AG09319 (cell line): ENCODE measurements around the gene UBE2N.
A peak's percentile ranks its signal among the peaks of the same experiment; 100 is the strongest.
"Not testable (repeated sequence)": the region's sequence is repeated elsewhere in the genome, so short reads cannot be mapped to it uniquely, and the experiment has no call there.

Source experiments
- DNase-seq: peaks from one replicate; pipeline ENCODE4 v3.0.0-alpha.2; 2010; ENCODE audit warnings: low read depth; ENCODE audit errors: extremely low read depth
- TF ChIP-seq, protein P1 (sequence below): IDR thresholded peaks from 2 replicates; pipeline ENCODE4 v1.5.1; 2011; ENCODE audit warnings: low read depth, mild to moderate bottlenecking, inconsistent platforms, low read length, moderate library complexity

The UBE2N gene

DNA sequence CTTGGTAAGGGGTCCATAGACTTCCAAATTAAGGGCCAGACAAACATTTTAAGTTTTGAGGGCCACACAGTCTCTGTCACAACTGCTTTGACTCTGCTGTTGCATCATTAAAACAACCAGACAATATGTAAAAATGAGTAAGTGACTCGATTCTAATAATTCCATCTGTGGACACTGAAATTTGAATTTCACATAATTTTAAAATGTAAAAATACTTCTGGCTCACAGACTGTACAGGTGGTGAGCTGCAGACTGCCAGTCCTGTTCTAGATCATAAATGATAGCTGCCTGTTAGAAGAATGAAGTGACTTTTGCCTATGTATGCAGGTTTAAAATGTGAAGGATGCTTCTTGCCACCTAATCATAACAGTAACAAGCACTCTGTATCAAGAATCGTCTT lies 48.3 kb downstream of the UBE2N start:
- TF ChIP-seq, protein P1, sequence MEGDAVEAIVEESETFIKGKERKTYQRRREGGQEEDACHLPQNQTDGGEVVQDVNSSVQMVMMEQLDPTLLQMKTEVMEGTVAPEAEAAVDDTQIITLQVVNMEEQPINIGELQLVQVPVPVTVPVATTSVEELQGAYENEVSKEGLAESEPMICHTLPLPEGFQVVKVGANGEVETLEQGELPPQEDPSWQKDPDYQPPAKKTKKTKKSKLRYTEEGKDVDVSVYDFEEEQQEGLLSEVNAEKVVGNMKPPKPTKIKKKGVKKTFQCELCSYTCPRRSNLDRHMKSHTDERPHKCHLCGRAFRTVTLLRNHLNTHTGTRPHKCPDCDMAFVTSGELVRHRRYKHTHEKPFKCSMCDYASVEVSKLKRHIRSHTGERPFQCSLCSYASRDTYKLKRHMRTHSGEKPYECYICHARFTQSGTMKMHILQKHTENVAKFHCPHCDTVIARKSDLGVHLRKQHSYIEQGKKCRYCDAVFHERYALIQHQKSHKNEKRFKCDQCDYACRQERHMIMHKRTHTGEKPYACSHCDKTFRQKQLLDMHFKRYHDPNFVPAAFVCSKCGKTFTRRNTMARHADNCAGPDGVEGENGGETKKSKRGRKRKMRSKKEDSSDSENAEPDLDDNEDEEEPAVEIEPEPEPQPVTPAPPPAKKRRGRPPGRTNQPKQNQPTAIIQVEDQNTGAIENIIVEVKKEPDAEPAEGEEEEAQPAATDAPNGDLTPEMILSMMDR, result no peak
- DNase-seq, result no peak

- DNase-seq, result no peak
Observed at GRCh38 chr12:93390549-93391297, 51.0 kb downstream of the UBE2N start.

GRCh38 chr12:93390031-93390430 lies 51.7 kb downstream of the UBE2N start:
- TF ChIP-seq, protein P1, result no peak

More at GRCh38 chr12:93390549-93391297, 51.0 kb downstream of the UBE2N start:
- TF ChIP-seq, protein P1, result no peak

GRCh38 chr12:93387780-93388179 lies 54.0 kb downstream of the UBE2N start:
- no peak for DNase-seq
- TF ChIP-seq, protein P1, result no peak

More at GRCh38 chr12:93390031-93390430, 51.7 kb downstream of the UBE2N start:
- no peak for DNase-seq

- not testable (repeated sequence) for DNase-seq
Observed at GRCh38 chr12:93381976-93382437, 59.7 kb downstream of the UBE2N start.

DNA sequence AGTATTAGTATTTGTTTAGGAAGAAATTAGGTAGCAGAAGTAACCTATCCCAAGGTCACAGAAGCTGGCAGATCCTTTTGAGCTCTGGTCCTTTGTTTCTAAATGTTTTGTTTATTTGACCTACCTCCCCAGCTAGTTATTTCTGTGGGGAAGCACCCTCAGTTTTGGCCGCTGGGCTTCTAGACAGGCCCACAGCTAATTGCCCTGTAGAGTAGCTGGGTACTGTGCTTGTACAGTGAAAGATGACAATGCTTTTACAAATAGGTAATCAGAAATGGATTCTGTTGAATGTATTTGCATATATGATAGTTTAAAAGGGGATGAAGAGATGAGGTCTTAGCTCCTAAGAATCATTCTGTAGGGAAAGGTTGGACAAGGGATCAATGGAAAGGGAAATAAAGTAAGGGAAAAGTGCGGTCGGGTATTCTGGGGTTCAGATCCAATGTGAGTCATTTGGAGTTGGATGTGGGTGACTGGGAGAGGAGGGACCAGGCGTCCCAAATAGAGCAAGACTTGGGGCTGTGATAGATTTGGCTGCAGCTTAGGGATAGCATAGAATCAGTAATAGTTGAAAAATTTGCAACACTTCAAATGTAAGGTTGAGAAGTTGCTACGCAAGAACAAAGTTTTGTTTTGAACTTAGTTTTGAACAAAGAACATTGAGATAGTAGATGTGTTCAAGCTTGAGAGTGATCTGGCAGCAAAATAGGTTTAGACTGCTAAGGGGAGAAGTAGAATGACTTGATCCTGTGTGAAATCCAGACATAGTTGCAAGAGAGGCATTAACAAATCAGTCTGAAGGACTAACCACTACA lies 60.4 kb downstream of the UBE2N start:
- no peak for DNase-seq
- TF ChIP-seq, protein P1, result no peak

- TF ChIP-seq, protein P1, result peak; percentile 13
- no peak for DNase-seq
Observed at GRCh38 chr12:93380480-93381121, 61.1 kb downstream of the UBE2N start.
